IPS-NIHi7 (cell line): ENCODE measurements around the gene PTPRN2.
"Not testable (repeated sequence)": the region's sequence is repeated elsewhere in the genome, so short reads cannot be mapped to it uniquely, and the experiment has no call there.

Source experiments
- DNase-seq: peaks from one replicate; pipeline ENCODE4 v3.0.0; 2012; ENCODE audit warnings: mixed read lengths; ENCODE audit errors: extremely low spot score

Gene PTPRN2

GRCh38 chr7:157980341-157980731, 607.3 kb downstream of the PTPRN2 start:
- not testable (repeated sequence) for DNase-seq

- no peak for DNase-seq
These were observed 607.8 kb downstream of the PTPRN2 start for GRCh38 chr7:157979636-157980340.

- DNase-seq: no peak
These were observed 608.9 kb downstream of the PTPRN2 start for GRCh38 chr7:157978766-157979165.

- no peak for DNase-seq
These were observed 609.7 kb downstream of the PTPRN2 start for GRCh38 chr7:157977717-157978496.

- DNase-seq: no peak
These were observed 610.3 kb downstream of the PTPRN2 start for GRCh38 chr7:157977306-157977705.

DNA sequence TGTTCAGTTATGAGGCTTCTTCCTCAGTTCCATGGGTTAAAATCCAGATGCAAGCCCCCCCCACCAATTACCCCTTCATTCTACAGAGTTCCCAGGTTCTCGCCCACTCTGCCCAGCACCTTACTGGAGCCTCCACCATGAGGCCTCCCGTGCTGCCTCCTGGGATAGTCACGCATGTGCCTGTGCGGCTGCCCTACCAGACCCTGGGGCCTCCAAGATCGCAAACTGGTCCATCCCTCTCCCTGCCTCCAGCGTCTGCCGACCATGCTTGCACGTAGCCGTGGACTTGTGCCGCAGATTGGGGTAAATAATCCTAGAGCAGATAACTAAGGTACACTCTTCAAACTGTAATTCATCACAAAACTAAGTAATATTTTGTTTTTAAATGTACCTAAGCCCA, 611.2 kb downstream of the PTPRN2 start:
- DNase-seq: no peak

DNA sequence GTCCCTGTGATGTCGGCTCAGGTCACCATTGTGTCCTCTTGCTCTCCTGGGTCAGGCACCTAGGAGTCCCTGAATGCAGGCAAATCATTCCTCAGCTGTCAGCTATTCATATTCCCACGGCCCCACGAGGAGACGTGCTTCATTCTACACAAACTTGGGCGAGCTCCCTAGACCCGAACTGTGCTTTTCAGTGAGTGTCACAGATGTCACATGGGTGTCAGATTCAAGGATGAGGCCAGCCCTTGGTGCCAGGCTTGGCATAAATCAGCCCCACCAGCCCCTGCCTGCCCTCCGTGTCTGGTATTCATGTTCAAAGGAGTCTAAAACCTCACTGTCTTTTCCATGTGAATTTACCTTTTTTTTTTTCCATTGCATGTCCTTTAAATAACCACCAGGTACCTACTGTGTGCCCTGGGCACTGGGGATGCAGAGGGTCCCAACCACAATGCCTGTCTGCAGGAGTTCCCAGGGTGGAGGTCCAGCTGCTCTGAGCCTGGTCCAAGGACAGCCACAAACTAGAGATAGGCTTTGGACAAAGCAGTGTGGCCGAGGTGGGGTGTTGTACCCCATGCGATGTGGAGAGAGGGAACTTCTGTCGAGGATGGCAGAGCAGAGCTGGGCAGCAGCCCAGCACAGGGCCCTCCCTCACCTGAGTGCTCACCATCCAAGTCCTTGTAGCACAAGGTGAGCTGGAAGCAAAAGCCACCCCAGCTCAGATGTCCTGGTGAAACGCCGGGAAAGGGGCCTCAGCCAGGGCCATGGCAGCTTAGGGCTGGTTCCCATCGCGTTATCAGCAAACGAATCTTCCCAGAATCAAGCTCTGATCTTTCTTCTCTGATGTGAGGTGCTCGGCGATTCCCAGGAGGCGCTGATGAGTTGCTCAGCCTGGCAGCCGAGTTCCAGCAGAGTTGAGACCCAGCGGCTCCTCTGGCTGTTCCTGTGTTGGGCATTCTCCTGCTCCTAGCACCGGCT, 611.9 kb downstream of the PTPRN2 start:
- no peak for DNase-seq

GRCh38 chr7:157974678-157975230, 612.9 kb downstream of the PTPRN2 start:
- DNase-seq: no peak

GRCh38 chr7:157973971-157974677, 613.5 kb downstream of the PTPRN2 start:
- DNase-seq: no peak

- DNase-seq: no peak
These were observed 614.7 kb downstream of the PTPRN2 start for GRCh38 chr7:157972914-157973313.

DNA sequence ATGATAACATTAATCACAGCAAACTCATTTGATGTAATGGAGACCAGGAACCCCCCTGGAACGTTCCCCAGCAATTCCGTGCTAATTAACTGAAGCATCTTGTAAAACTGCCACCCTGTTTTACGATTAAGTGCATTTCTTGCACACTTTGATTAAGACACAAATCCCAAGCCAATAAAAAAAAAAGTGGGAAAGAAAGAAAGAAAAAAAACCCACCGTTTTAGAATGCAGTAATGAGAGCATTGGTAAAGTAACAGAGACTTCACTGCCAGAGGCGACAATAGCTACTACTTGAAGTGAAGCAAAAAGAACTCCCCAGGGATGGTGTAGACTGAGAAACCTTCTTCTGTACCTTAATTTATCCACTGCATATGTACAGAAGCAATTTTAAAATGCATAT, 616.1 kb downstream of the PTPRN2 start:
- no peak for DNase-seq

DNA sequence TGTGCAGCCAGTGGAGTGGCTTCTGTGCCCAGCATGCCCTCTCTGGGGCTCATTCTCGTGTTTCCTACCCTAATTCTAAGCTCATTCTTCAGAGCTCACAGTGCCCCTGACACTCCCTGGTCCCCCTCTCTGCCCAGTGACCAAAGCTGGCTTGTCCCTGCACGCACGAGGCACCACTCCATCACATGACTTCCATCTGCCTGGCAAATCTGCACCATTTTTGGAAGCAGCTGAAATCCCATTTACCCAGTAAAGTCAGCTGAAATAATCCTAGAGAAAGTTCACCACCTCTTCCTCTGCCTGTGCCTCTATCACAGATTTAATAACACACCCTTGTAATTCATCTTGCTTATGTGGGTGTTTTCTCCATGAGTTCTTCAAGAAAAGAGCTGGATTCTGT, 616.9 kb downstream of the PTPRN2 start:
- DNase-seq: no peak

DNA sequence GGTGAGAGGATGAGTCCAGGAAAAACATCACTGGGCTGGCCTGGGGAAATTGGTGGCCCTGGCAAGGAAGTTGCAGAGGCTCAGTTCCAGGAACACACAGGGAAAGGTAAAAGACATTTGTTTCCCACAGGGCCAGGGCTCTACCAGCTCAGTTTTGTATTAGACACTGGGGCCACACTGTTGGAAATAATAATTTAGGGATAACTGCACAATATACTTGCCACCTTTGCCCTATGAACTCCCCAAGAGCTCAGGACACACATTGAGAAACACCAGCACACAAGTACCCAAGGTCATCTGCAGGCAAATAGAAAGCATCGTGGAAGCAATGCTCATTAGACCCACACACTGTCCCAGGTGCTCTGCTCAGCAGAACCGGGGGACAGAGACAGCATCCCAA, 617.6 kb downstream of the PTPRN2 start:
- DNase-seq: no peak

GRCh38 chr7:157966490-157966889, 621.1 kb downstream of the PTPRN2 start:
- DNase-seq: no peak

DNA sequence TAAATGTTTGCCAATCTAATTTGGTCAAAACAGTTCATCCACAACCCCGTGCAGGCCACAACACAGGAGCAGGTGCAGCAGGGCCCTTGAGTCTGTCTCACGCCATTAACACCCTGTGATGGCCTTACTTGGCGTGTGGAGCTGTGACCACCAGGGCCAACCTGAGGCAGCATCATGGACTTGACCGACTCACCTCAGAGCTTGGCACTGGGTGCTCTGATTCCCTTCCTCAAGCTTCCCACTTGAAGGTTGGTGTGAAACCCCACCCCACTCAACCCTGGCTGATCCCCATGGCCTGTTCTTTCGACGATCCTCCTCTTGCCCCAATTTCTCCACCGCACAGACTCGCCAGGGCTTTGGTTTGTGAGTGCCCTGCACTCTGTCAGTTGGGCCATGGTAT, 623.1 kb downstream of the PTPRN2 start:
- no peak for DNase-seq

DNA sequence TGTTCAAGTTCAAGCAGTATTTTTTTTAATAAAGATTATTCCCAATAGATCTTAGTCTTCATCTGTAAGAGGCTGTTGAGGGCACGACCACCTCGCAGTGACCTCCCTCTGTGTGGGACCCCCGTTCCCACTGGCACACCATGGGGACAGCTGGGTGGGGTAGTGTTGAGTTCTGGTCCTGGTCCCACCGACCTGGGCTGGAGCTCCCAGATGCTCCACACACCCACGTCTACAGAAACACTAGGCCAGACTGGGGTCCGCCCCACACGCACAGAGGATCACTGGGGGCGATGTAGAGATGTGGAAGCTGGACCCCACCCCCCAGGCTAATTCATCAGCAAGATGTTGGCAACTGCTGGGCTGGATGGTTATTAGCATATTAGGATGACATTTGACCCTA, 623.6 kb downstream of the PTPRN2 start:
- no peak for DNase-seq

- no peak for DNase-seq
These were observed 624.1 kb downstream of the PTPRN2 start for GRCh38 chr7:157963526-157963925.

DNA sequence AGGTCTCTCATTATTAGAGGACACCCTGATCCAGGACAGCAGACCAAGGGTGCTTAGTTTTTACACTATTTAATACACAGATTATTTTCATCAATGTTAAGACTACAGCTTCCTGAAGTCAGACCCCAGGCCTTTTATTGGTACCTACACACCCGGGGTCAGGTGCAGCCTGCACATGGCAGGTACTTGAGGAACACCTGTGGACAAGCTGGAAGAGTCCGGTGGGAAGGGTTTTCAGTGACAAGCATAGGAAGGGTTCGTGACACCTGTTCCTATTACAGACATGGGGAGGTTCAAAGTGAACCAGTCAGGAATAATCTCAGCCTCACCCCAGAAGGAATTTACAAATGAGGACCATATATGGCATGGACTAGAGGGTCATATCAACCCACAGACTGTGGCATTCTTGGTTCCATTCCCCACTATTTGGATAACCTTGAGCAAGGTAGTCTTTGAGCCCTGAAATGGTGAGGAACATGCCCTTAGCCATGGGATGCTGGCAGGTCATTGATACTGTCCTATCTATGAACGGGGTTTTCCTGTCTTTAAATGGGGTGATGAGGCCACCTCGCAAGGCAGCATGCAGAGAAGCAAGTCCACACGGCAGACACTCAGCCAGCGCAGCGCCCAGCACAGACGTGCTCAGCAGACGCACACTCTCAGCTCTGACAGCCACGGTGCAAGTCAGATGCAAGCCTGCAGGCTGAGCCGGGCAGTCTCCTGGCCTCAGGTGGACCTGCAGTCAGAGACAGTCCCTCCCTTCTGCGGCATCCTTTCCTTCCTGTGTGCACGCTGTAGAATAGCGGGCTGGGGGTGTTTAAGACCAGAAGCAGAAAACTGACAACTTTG, 624.9 kb downstream of the PTPRN2 start:
- no peak for DNase-seq

DNA sequence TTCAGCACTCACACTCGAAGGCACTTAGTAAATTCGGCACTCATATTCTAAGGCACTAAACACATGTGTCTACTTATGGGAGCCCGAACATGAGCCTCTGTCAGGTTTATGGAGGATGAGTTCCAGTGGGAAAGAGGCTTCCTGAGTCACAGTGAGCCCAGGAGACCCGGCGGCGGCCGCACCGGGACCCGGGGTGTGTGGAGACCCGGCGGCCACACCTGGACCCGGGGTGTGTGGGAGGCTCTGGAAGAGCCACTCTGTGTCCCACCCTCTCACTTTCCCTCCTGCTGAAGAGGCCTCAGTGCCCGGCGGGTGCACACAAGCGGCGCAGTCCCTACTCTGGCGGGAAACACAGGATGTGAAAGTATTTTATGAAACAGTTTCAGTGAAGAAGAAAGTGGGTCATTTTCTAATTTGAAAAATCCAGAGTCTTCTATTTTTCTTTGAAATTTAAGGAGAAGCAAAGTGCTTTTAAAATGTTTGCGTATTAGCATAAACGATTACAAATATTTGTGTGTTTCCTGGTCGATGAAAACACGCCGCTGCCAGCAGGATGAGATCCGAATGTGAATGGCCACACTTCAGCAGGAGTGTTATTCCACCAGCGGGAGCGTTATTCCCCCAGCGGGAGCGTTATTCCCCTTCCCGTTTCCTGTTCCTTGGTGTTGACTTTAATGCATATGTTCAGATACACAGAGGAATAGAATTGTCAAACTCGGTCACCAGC, 625.7 kb downstream of the PTPRN2 start:
- no peak for DNase-seq
